GM19395 (cell line): ENCODE results near the gene DNAI2.

ENCODE experiments used
- ATAC-seq: cut with Tn5 transposase; IDR thresholded peaks from one replicate; pipeline ENCODE4 v1.9.1; 2021; ENCODE audit warnings: mild to moderate bottlenecking, moderate library complexity; ENCODE audit not compliant: unreplicated experiment

DNAI2 gene

GRCh38 chr17:74274060-74274708, at the start of gene DNAI2:
Gene DNAI2 (plus strand): TSS chr17:74274234. CDS start chr17:74281818, 7,584 bp downstream.
- no peak for ATAC-seq

- ATAC-seq = no peak
Observed at GRCh38 chr17:74224959-74225725, 48.9 kb upstream of the DNAI2 start.

GRCh38 chr17:74226252-74226651, 47.8 kb upstream of the DNAI2 start:
- ATAC-seq = no peak

GRCh38 chr17:74227271-74228080, 46.6 kb upstream of the DNAI2 start:
- ATAC-seq = no peak

- ATAC-seq = no peak
Observed at GRCh38 chr17:74228306-74228978, 45.6 kb upstream of the DNAI2 start.

- ATAC-seq = no peak
Observed at GRCh38 chr17:74230896-74231295, 43.1 kb upstream of the DNAI2 start.

DNA sequence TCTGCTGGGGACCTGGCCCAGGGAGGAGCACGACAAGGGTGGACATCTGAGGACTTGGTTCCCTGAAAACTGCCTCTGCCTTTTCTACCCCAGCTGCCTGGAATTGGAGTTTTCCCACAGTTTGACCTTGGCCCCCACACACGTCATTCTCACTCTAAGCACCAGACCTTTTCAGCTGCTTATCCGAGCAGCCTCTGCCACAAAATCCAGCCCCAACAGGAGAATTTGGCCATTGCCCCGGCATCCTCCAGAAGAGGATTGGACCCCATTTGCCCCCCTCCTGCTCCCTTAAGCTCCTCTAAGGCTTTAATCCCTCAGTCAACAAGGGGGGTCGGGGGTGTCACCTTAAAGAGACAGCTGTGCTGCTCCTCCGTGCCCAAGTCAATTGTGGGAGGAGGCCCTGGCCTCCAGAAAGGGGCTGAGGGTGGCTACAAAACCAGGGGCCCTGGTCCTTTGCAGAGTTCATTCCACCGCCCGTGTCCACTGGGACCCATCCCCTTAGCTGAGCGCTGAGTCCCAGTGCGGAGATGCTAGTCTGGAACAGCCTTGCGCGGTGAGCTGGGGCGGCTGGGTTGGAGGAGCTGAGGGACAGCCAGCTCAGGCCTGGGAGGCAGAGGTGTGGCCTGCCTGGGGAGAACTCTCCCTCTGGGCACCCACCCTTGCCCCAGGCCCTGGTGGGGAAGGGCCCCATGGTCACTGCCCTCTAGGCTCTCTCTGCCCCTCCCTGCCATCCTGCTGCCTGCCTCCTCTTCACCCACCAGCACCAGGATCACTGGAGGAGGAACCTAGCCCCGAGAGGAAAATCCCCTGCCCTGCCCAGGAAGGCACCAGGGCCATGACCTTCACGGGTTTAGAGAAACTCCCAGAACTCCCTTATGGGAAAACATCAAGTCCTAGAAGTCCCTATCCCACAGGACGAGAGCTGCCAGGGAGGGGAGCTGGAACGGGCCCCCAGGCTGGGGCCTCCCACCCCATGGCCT, 41.8 kb upstream of the DNAI2 start:
- ATAC-seq = no peak

GRCh38 chr17:74233937-74234336, 40.1 kb upstream of the DNAI2 start:
- no peak for ATAC-seq

DNA sequence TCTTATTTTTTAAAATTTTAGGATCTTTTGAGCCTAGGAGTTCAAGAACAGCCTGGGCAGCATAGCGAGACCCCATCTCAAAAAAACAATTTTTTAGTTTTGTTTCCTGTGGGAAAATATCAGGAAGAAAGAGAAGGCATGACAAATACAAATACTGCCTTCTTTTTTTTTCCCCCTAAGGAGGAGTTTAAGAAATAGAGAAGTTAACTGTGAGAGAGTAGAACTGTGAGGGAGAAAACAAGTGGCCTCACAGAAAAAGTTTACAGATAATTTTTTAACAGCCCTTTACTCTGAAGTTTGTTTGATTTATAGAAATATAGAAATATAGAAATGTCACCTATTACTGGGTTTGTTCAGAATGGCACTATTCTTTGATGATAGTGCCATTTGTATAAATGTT, 39.5 kb upstream of the DNAI2 start:
- no peak for ATAC-seq

- ATAC-seq = no peak
Observed at GRCh38 chr17:74235040-74235581, 38.9 kb upstream of the DNAI2 start.

- ATAC-seq = no peak
Observed at GRCh38 chr17:74235911-74236371, 38.1 kb upstream of the DNAI2 start.

DNA sequence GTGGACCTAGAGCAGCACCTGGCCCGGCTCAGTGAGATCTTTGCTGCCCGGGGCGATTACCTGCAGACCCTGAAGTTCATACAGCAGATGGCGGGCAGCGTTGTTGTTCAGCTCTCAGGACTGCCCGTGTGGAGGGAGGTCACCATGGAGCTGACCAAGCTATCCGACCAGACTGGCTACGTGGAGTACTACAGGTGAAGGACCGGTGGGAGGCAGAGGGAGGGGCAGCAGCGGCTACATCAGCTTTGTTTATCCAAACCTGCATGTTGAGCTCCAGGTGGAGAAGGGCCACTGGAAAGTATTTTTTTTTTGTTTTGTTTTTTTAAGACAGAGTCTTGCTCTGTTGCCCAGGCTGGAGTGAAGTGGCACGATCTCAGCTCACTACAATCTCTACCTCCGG, 36.7 kb upstream of the DNAI2 start:
- ATAC-seq = no peak

DNA sequence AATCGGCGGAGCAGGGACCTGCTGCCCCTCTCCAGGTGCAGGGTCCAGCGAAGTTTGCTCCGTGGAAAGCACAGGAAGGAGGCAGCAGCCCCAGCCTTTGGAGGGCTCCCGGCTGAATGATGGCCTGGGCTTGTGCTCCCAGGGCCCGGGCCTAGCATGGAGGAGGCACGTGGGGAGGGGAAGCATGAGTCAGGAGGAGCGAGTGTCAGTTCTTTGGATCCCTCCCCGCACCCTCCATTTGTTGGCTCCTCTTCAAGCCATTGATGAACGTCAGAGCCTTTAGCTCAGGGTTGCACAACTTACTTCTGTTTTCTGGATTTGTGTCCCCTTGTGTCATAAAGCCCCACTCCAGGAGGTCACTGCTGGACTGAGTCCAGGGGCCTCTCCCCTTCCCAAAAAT, 34.9 kb upstream of the DNAI2 start:
- ATAC-seq = no peak

GRCh38 chr17:74240618-74241205, 33.3 kb upstream of the DNAI2 start:
- no peak for ATAC-seq

DNA sequence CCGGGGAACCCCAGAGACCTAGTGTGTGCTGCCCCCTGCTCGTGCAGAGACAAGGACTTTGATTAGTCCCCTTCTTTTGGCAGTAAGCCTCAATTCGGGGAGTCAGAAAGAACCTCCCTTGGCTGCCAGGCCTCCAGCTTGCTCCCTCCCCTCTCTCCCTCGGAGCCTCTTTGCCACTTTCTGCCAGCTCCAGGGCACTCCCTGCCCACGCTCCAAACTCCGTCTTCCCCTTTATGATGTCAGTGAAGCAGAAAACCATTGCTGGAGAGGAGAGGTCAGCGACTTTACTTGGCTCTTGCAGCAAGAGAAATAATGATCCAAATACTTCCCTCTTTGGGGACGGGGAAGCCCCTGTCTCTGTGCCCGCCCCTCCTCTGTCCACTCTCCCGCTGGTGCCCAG, 32.6 kb upstream of the DNAI2 start:
- ATAC-seq = no peak

DNA sequence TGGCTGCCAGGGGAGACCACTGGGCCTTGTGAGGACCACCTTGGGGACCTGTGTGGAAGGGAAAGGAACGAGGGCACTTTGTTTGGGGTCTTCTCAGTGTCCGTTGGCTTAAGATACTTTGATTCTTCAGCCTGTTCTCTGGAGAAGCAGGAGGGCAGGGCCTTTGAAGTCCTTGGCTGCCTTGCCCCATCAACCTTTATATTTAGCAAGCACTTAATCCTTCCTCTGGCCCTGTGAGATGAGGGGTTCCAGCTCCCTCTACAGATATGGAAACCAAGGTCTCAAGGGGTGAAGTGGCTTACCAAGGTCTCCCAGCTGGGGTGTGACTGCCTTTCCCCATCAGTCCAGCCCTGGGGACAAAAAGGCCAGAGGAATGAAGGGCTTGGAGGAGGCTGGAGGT, 32.2 kb upstream of the DNAI2 start:
- ATAC-seq = no peak

DNA sequence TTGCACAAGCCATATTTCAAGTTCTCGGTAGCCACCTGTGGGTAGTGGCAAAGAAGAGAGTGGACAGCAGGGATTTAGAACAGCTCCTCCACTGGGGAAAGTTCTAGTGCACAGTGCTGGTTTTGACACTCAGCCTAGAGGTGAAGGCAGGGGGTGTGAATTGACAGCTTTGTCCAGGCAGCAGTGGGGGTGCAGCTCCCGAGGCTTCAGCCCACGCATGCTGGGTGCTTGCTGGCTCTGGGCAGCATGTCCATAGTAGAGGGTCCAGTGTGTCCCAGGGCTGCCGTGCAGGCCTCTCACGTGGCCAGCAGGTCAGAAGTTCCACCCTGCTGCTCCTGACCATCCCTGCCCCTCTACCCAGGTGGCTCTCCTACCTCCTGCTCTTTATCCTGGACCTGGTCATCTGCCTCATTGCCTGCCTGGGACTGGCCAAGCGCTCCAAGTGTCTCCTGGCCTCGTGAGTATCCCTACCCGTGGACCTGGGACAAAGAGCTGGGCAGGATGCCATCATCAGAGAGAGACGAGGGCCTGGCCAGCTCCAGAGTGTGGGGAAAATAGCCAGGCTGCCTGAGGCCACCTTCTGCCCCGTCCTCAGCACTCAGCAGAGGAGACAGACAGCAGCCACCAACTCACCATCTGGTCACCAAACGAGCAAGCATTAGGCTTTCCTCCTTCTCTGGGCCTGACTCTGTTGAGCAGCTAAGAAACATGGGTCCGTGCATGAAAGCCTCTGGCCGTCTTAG, 30.9 kb upstream of the DNAI2 start:
- ATAC-seq = no peak

GRCh38 chr17:74244128-74244527, 29.9 kb upstream of the DNAI2 start:
- ATAC-seq = no peak

GRCh38 chr17:74244548-74244947, 29.5 kb upstream of the DNAI2 start:
- no peak for ATAC-seq
